Hepatocyte (in vitro differentiated cells): ENCODE measurements around the gene C7orf33. TPM values are rescaled to one million over a fixed set of nuclear protein-coding genes. Genes with fewer than 3 reads are reported as not detected.

ENCODE experiments used
- DNase-seq: peaks from one replicate; pipeline ENCODE4 v3.0.0-alpha.2; 2016; ENCODE audit warnings: low spot score
- H2AFZ ChIP-seq: fragments of 200-600 bp; sonication (generic); 2 replicates; pipeline ENCODE4 v1.6.0; 2016; ENCODE audit warnings: antibody characterized with exemption, mild to moderate bottlenecking
- H3K27ac ChIP-seq: fragments of 200-600 bp; sonication (generic); 2 replicates; pipeline ENCODE4 v1.5.1; 2016; ENCODE audit warnings: mild to moderate bottlenecking
- H3K27me3 ChIP-seq: fragments of 200-600 bp; sonication (generic); 2 replicates; pipeline ENCODE4 v1.6.1; 2016
- H3K36me3 ChIP-seq: fragments of 200-600 bp; sonication (generic); replicated peaks from 2 replicates; pipeline ENCODE4 v1.5.1; 2016; ENCODE audit warnings: low read depth; ENCODE audit not compliant: insufficient read depth
- H3K4me1 ChIP-seq: fragments of 200-600 bp; sonication (generic); 2 replicates; pipeline ENCODE4 v1.5.1; 2016; ENCODE audit warnings: mild to moderate bottlenecking, moderate library complexity; ENCODE audit not compliant: insufficient read depth
- H3K4me2 ChIP-seq: fragments of 200-600 bp; sonication (generic); 2 replicates; pipeline ENCODE4 v1.6.0; 2016
- H3K4me3 ChIP-seq: fragments of 200-600 bp; sonication (generic); 2 replicates; pipeline ENCODE4 v1.5.1; 2016; ENCODE audit warnings: mild to moderate bottlenecking
- H3K79me2 ChIP-seq: fragments of 200-600 bp; sonication (generic); 2 replicates; pipeline ENCODE4 v1.6.0; 2017; ENCODE audit warnings: mild to moderate bottlenecking
- H3K9me2 ChIP-seq: fragments of 200-600 bp; sonication (generic); replicated peaks from 2 replicates; pipeline ENCODE4 v1.6.0; 2017; ENCODE audit warnings: mild to moderate bottlenecking; ENCODE audit not compliant: insufficient read depth
- H3K9me3 ChIP-seq: fragments of 200-600 bp; sonication (generic); 2 replicates; pipeline ENCODE4 v1.5.1; 2016; ENCODE audit warnings: low read depth, mild to moderate bottlenecking
- H4K20me1 ChIP-seq: fragments of 200-600 bp; sonication (generic); 2 replicates; pipeline ENCODE4 v1.6.0; 2016; ENCODE audit warnings: mild to moderate bottlenecking; ENCODE audit not compliant: insufficient read depth, poor library complexity, severe bottlenecking
- EZH2 ChIP-seq: fragments of 200-600 bp; sonication (generic); IDR thresholded peaks from 2 replicates; pipeline ENCODE4 v1.6.1; 2016; ENCODE audit warnings: antibody characterized with exemption, mild to moderate bottlenecking, borderline replicate concordance
- EZH2phosphoT487 ChIP-seq: fragments of 200-600 bp; sonication (generic); IDR thresholded peaks from one replicate; pipeline ENCODE4 v1.6.1; 2018; ENCODE audit warnings: antibody characterized with exemption, mild to moderate bottlenecking, low read depth, moderate library complexity; ENCODE audit not compliant: unreplicated experiment, severe bottlenecking
- whole genome bisulfite sequencing: methylation state at CpG from one replicate; pipeline ENCODE4 v1.1.6; 2016; ENCODE audit warnings: low lambda C conversion rate; ENCODE audit errors: missing lambda C conversion rate; 5-methylcytosine and 5-hydroxymethylcytosine counted together
- polyA plus RNA-seq: library from polyadenylated mRNA; unstranded; fragments of >200 nt; fragmentation: Nextera tagmentation; extraction: Ambion mirVana; gene quantifications from 2 replicates; pipeline ENCODE4 v1.2.1, GENCODE V29; 2016
- total RNA-seq: library from RNA; depleted of rRNA; stranded (reverse); fragments of >200 nt; gene quantifications from 2 replicates; pipeline ENCODE4 v1.2.3, GENCODE V29; 2014
- TF ChIP-seq, protein P1 (sequence below): fragments of 200-600 bp; sonication (generic); IDR thresholded peaks from 2 replicates; pipeline ENCODE4 v1.5.1; 2016; ENCODE audit warnings: antibody characterized with exemption, mild to moderate bottlenecking; ENCODE audit not compliant: poor library complexity

The C7orf33 gene
- total and polyA plus RNA-seq, 2 experiments from 2014 or later: not detected

GRCh38 chr7:148637094-148637493 lies 46.5 kb downstream of the C7orf33 start:
- Histone ChIP-seq H3K4me3 (no peak overlapping the region), H3K9me3 (no peaks in the 10 kb centered on the region), H2AFZ (no peak overlapping the region), H3K9me2 (no peaks in the 10 kb centered on the region), H3K27me3 (peaks cover 1% of the 10 kb centered on the region), H3K4me2 (no peak overlapping the region), H3K27ac (no peak overlapping the region), H3K79me2 (no peaks in the 10 kb centered on the region), H4K20me1 (no peaks in the 10 kb centered on the region), H3K4me1 (no peaks in the 10 kb centered on the region), H3K36me3 (no peaks in the 10 kb centered on the region)
- TF ChIP-seq EZH2phosphoT487: no peak
- TF ChIP-seq, protein P1, sequence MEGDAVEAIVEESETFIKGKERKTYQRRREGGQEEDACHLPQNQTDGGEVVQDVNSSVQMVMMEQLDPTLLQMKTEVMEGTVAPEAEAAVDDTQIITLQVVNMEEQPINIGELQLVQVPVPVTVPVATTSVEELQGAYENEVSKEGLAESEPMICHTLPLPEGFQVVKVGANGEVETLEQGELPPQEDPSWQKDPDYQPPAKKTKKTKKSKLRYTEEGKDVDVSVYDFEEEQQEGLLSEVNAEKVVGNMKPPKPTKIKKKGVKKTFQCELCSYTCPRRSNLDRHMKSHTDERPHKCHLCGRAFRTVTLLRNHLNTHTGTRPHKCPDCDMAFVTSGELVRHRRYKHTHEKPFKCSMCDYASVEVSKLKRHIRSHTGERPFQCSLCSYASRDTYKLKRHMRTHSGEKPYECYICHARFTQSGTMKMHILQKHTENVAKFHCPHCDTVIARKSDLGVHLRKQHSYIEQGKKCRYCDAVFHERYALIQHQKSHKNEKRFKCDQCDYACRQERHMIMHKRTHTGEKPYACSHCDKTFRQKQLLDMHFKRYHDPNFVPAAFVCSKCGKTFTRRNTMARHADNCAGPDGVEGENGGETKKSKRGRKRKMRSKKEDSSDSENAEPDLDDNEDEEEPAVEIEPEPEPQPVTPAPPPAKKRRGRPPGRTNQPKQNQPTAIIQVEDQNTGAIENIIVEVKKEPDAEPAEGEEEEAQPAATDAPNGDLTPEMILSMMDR: no peak
- no peak for TF ChIP-seq EZH2
- DNase-seq: no peak
- 97% methylated on average over 19 of the region's 19 CpGs for WGBS

- no peaks in the 10 kb centered on the region for H3K79me2 ChIP-seq
- no peaks in the 10 kb centered on the region for H3K4me1 ChIP-seq
- H3K4me3 ChIP-seq: no peak overlapping the region
- no peaks in the 10 kb centered on the region for H4K20me1 ChIP-seq
- 81% methylated on average over 2 of the region's 2 CpGs for WGBS
- H3K27me3 ChIP-seq: peaks cover 5% of the 10 kb centered on the region
- H3K4me2 ChIP-seq: no peak overlapping the region
- no peak overlapping the region for H2AFZ ChIP-seq
- no peaks in the 10 kb centered on the region for H3K36me3 ChIP-seq
- H3K27ac ChIP-seq: no peak overlapping the region
- TF ChIP-seq EZH2 (no peak), EZH2phosphoT487 (no peak)
- TF ChIP-seq, protein P1: no peak
- no peak for DNase-seq
- no peaks in the 10 kb centered on the region for H3K9me3 ChIP-seq
- H3K9me2 ChIP-seq: no peaks in the 10 kb centered on the region
These were observed 55.3 kb downstream of the C7orf33 start for GRCh38 chr7:148645898-148646297.

DNA sequence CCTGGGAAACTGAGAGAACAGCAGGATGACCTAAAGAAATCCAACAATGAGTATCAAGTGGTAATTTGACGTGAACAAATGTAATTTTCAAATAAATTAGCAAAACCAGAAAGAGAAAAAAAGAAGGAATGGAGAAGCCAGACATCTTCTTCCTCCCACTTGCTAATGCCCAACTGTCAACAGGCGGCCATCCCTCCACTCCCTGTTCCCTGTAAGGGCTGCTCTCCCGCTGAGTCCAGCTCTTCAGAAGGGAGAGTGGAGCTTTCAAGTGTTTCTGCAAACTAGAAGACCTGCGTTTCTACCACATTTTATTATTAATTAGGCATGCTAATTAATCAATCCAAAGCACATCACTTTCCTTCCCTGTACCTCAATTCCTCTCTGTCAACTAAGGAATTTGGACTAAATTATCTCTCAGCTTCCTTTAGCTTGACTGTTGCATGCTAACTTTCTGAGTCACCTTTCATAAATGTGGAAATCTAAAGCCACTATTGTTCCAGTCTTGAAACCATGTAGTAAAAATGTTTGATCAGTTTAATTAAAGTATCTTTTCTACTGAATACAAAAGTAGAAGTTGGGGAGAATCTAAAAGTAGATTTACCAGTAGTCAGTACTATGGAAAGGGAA lies 59.8 kb downstream of the C7orf33 start:
- Histone ChIP-seq H2AFZ (no peak overlapping the region), H3K9me3 (no peaks in the 10 kb centered on the region), H3K4me3 (no peak overlapping the region), H3K4me2 (no peak overlapping the region), H3K4me1 (no peaks in the 10 kb centered on the region), H3K79me2 (no peaks in the 10 kb centered on the region), H3K36me3 (no peaks in the 10 kb centered on the region), H3K9me2 (no peaks in the 10 kb centered on the region), H3K27me3 (no peaks in the 10 kb centered on the region), H4K20me1 (no peaks in the 10 kb centered on the region), H3K27ac (no peak overlapping the region)
- WGBS: 79% methylated on average over 4 of the region's 4 CpGs
- no peak for DNase-seq
- no peak for TF ChIP-seq EZH2
- TF ChIP-seq, protein P1: no peak
- no peak for TF ChIP-seq EZH2phosphoT487
